Measurements from ENCODE around the gene P2RX6. TPM values are rescaled to one million over a fixed set of nuclear protein-coding genes. Genes with fewer than 3 reads are reported as not detected.

P2RX6 gene
- total and polyA plus RNA-seq, 8 donors: 0.20 to 2.4 (median 1.8) TPM

- ATAC-seq: no peak
- Histone ChIP-seq H3K4me3 (no peak overlapping the region), H3K27me3 (no peaks in the 10 kb centered on the region), H3K27ac (no peak overlapping the region), H3K4me1 (peaks cover 12 to 19% of the 10 kb centered on the region in 2 donors), H3K36me3 (peaks cover 0 to 94% of the 10 kb centered on the region in 2 donors), H3K9me3 (no peaks in the 10 kb centered on the region)
- intact Hi-C loops (cut with DNase I): no loop called here
- TF ChIP-seq, protein P1, sequence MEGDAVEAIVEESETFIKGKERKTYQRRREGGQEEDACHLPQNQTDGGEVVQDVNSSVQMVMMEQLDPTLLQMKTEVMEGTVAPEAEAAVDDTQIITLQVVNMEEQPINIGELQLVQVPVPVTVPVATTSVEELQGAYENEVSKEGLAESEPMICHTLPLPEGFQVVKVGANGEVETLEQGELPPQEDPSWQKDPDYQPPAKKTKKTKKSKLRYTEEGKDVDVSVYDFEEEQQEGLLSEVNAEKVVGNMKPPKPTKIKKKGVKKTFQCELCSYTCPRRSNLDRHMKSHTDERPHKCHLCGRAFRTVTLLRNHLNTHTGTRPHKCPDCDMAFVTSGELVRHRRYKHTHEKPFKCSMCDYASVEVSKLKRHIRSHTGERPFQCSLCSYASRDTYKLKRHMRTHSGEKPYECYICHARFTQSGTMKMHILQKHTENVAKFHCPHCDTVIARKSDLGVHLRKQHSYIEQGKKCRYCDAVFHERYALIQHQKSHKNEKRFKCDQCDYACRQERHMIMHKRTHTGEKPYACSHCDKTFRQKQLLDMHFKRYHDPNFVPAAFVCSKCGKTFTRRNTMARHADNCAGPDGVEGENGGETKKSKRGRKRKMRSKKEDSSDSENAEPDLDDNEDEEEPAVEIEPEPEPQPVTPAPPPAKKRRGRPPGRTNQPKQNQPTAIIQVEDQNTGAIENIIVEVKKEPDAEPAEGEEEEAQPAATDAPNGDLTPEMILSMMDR (IDR thresholded peaks at IDR 0.05): no peak
- DNase-seq: no peak
Measured at GRCh38 chr22:20996031-20996410, 18.9 kb upstream of the P2RX6 start.

DNA sequence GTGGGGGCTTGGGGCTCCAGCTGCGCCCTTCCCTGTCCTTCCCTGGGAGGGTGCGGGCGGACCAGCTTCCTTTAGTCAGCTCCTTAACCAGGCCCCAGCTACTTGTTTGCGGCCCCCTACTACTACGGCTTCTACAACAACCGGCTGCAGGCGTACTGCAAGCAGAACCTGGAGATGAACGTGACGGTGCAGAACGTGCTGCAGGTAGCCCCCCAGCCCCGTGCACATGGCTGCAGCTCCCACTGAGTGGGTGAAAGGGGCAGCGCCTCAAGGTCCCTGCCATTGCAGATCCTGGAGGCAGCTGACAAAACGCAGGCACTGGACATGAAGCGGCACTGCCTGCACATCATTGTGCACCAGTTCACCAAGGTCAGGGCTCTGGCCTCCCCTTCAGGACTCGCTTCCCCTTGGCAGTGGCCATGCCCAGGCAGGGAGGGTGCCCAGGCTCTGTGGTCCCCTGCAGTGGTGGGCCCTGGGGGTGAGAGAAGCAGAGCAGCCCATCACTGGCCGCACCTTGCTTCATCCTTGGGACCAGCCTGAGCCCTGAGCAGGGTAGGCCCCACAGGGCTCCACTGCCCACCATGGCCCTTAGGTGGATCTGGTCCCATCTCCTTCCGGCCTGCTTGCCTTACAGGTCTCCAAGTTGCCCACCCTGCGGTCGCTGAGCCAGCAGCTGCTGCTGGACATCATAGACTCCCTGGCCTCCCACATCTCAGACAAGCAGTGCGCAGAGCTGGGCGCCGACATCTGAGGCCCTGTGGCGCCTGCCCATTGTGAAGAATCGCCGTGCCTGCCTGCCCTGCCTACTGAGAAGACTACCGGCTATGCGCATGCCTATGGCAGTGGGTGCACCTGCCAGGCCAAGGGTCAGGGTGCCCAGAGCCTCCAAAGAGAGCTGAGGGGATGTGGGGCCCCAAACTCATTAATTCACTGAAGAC is 18.1 kb upstream of the P2RX6 start:
- ATAC-seq (no peak), DNase-seq (no peak)
- H3K4me3 ChIP-seq: no peak overlapping the region
- H3K4me1 ChIP-seq: peaks cover 14 to 23% of the 10 kb centered on the region in 2 donors
- no peak overlapping the region for H3K27ac ChIP-seq
- intact Hi-C loops (cut with DNase I): no loop called here
- TF ChIP-seq, protein P1 (IDR thresholded peaks at IDR 0.05): no peak
- peaks cover 0 to 86% of the 10 kb centered on the region in 2 donors for H3K36me3 ChIP-seq
- no peaks in the 10 kb centered on the region for H3K9me3 ChIP-seq
- H3K27me3 ChIP-seq: no peaks in the 10 kb centered on the region

GRCh38 chr22:20997536-20998257 is 17.3 kb upstream of the P2RX6 start:
- Histone ChIP-seq H3K36me3 (peaks cover 0 to 77% of the 10 kb centered on the region in 2 donors), H3K4me3 (no peak overlapping the region), H3K27ac (no peak overlapping the region), H3K27me3 (no peaks in the 10 kb centered on the region), H3K9me3 (no peaks in the 10 kb centered on the region), H3K4me1 (peaks cover 14 to 25% of the 10 kb centered on the region in 2 donors)
- intact Hi-C loops (cut with DNase I): no loop called here
- TF ChIP-seq, protein P1 (IDR thresholded peaks at IDR 0.05): no peak
- no peak for DNase-seq
- ATAC-seq: no peak

GRCh38 chr22:20998411-20999336 is 16.3 kb upstream of the P2RX6 start:
- TF ChIP-seq, protein P1 (IDR thresholded peaks at IDR 0.05): no peak
- peaks cover 0 to 68% of the 10 kb centered on the region in 2 donors for H3K36me3 ChIP-seq
- DNase-seq: no peak
- intact Hi-C loops (cut with DNase I): no loop called here
- no peak overlapping the region for H3K4me3 ChIP-seq
- H3K9me3 ChIP-seq: no peaks in the 10 kb centered on the region
- peaks cover 18 to 34% of the 10 kb centered on the region in 2 donors for H3K4me1 ChIP-seq
- no peak overlapping the region for H3K27ac ChIP-seq
- no peaks in the 10 kb centered on the region for H3K27me3 ChIP-seq
- ATAC-seq: no peak

Measured in left lung (tissue), 10 donors.